ENCODE data around the gene ULK3.

ULK3 gene

GRCh38 chr15:74798388-74799254 is 44.3 kb downstream of the ULK3 start:
- DNase-seq: no peak

GRCh38 chr15:74795966-74796625 is 46.9 kb downstream of the ULK3 start:
- no peak for DNase-seq

- no peak for DNase-seq
Measured at GRCh38 chr15:74794970-74795349, 48.0 kb downstream of the ULK3 start.

- DNase-seq: no peak
Measured at GRCh38 chr15:74794248-74794969, 48.5 kb downstream of the ULK3 start.

GRCh38 chr15:74793135-74794028 is 49.6 kb downstream of the ULK3 start:
- peak; percentile 35 to 65 (median 48) for DNase-seq

- DNase-seq: no peak
Measured at GRCh38 chr15:74792227-74793016, 50.5 kb downstream of the ULK3 start.

- DNase-seq: no peak
Measured at GRCh38 chr15:74791667-74792066, 51.3 kb downstream of the ULK3 start.

GRCh38 chr15:74791007-74791406 is 51.9 kb downstream of the ULK3 start:
- no peak for DNase-seq

- no peak for DNase-seq
Measured at GRCh38 chr15:74790080-74790916, 52.7 kb downstream of the ULK3 start.

- no peak for DNase-seq
Measured at GRCh38 chr15:74789741-74790079, 53.2 kb downstream of the ULK3 start.

- DNase-seq: peak in 1 of 4 experiments; percentile 26
Measured at GRCh38 chr15:74789171-74789631, 53.8 kb downstream of the ULK3 start.

GRCh38 chr15:74788683-74789151 is 54.2 kb downstream of the ULK3 start:
- peak in 2 of 4 experiments; percentile 24 to 39 for DNase-seq

- no peak for DNase-seq
Measured at GRCh38 chr15:74788042-74788682, 54.8 kb downstream of the ULK3 start.

GRCh38 chr15:74787251-74788041 is 55.5 kb downstream of the ULK3 start:
- peak; percentile 67 to 78 (median 75) for DNase-seq

- DNase-seq: no peak
Measured at GRCh38 chr15:74786551-74787165, 56.3 kb downstream of the ULK3 start.

Data from activated CD4-positive, CD25-positive, alpha-beta regulatory T cell (primary cell).